Measurements from ENCODE around the gene DTNBP1. TPM values are rescaled to one million over a fixed set of nuclear protein-coding genes. Genes with fewer than 3 reads are reported as not detected.
A peak's percentile ranks its signal among the peaks of the same experiment; 100 is the strongest.

DTNBP1 gene
- total RNA-seq, 1 experiment from 2014 or later = 20.7 TPM

GRCh38 chr6:15665237-15665636 is 2.4 kb upstream of the DTNBP1 start:
- BruUV-seq (replicated peaks) = no TSS peak
- no peaks in the 10 kb centered on the region for H3K36me3 Mint-ChIP-seq (ENCODE audit: insufficient read depth, unreplicated experiment)
- ChIA-PET POLR2A (no interaction called here), CTCF (no interaction called here)
- Histone ChIP-seq H3K36me3 (ENCODE audit: control insufficient read depth, insufficient read depth, low read length) (no peaks in the 10 kb centered on the region), H3K4me3 (ENCODE audit: low read depth, low read length) (no peak overlapping the region), H3K27me3 (replicated peaks; ENCODE audit: control insufficient read depth, insufficient read depth, low read length) (no peaks in the 10 kb centered on the region), H3K4me1 (no peaks in the 10 kb centered on the region), H3K9me3 (no peaks in the 10 kb centered on the region)
- intact Hi-C loops (cut with micrococcal nuclease; ENCODE audit: unreplicated experiment) = no loop called here
- TF ChIP-seq, protein P1, sequence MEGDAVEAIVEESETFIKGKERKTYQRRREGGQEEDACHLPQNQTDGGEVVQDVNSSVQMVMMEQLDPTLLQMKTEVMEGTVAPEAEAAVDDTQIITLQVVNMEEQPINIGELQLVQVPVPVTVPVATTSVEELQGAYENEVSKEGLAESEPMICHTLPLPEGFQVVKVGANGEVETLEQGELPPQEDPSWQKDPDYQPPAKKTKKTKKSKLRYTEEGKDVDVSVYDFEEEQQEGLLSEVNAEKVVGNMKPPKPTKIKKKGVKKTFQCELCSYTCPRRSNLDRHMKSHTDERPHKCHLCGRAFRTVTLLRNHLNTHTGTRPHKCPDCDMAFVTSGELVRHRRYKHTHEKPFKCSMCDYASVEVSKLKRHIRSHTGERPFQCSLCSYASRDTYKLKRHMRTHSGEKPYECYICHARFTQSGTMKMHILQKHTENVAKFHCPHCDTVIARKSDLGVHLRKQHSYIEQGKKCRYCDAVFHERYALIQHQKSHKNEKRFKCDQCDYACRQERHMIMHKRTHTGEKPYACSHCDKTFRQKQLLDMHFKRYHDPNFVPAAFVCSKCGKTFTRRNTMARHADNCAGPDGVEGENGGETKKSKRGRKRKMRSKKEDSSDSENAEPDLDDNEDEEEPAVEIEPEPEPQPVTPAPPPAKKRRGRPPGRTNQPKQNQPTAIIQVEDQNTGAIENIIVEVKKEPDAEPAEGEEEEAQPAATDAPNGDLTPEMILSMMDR (IDR thresholded peaks at IDR 0.05; ENCODE audit: insufficient read depth in 1 of 2, low read depth in 1 of 2, low read length in 1 of 2, severe bottlenecking in 1 of 2, unreplicated experiment in 1 of 2) = no peak
- peaks cover 14% of the 10 kb centered on the region for H3K27me3 Mint-ChIP-seq (ENCODE audit: insufficient read depth, unreplicated experiment)
- H3K9me3 Mint-ChIP-seq (ENCODE audit: unreplicated experiment) = no peaks in the 10 kb centered on the region
- H3K4me1 Mint-ChIP-seq (ENCODE audit: low read depth, unreplicated experiment) = no peaks in the 10 kb centered on the region
- no peak overlapping the region for H3K4me3 Mint-ChIP-seq (ENCODE audit: unreplicated experiment)
- no peak for DNase-seq
- no peak overlapping the region for H3K27ac Mint-ChIP-seq (ENCODE audit: unreplicated experiment)

DNA sequence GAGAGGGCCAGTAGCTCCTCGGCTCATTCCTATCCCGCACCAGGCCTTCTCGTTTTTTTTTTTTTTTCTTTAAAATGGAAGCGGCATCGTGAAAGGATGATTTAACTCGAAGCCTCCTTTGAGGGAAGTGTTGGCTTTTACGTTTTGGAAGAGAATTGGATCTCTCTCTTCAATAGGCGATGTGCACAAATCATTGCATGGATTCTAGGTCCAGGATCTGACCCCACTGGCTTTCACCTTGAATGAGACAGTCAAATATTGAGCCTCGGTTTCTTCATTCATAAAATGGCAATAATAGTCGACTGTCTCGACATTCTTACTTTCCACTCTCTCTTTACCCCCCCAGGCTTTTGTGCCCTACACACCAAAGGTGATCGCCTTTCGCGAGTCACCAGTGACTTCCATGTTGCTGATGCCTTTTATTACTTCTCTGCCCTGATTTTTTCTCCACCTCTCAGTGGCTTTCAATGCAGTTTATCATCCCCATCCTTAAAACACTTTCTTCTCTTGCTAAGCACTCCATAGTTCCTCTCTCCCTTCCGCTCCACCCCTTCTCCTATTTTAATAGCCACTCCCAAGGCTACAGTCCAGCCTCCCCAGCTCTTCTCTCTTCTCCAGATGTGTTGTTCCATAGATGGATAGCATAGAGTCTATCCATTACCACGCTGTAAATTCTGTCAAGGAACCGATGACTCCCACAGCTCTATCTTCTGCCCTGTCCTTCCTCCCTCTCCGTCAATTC is 473 bp upstream of the DTNBP1 start:
- POLR2A ChIA-PET = interaction anchor here (0.6 kb wide), 1 partner anchor 132 kb away, joined by 3 read pairs; no protein-coding TSS in a partner anchor
- no peaks in the 10 kb centered on the region for H3K9me3 ChIP-seq
- Mint-ChIP-seq H3K36me3 (ENCODE audit: insufficient read depth, unreplicated experiment) (no peaks in the 10 kb centered on the region), H3K4me1 (ENCODE audit: low read depth, unreplicated experiment) (no peaks in the 10 kb centered on the region), H3K27ac (ENCODE audit: unreplicated experiment) (no peak overlapping the region), H3K4me3 (ENCODE audit: unreplicated experiment) (peak overlapping the region; percentile 65), H3K27me3 (ENCODE audit: insufficient read depth, unreplicated experiment) (peaks cover 7% of the 10 kb centered on the region), H3K9me3 (ENCODE audit: unreplicated experiment) (no peaks in the 10 kb centered on the region)
- TF ChIP-seq, protein P1 (IDR thresholded peaks at IDR 0.05; ENCODE audit: insufficient read depth in 1 of 2, low read depth in 1 of 2, low read length in 1 of 2, severe bottlenecking in 1 of 2, unreplicated experiment in 1 of 2) = no peak
- H3K27me3 ChIP-seq (replicated peaks; ENCODE audit: control insufficient read depth, insufficient read depth, low read length) = no peaks in the 10 kb centered on the region
- H3K4me1 ChIP-seq = no peaks in the 10 kb centered on the region
- peak overlapping the region; percentile 90 for H3K4me3 ChIP-seq (ENCODE audit: low read depth, low read length)
- intact Hi-C loops (cut with micrococcal nuclease; ENCODE audit: unreplicated experiment) = no loop called here
- CTCF ChIA-PET = interaction anchor here (0.7 kb wide), 1 partner anchor 241 kb away, joined by 4 read pairs; no protein-coding TSS in a partner anchor
- BruUV-seq (replicated peaks) = no TSS peak
- DNase-seq = no peak
- no peaks in the 10 kb centered on the region for H3K36me3 ChIP-seq (ENCODE audit: control insufficient read depth, insufficient read depth, low read length)

DNA sequence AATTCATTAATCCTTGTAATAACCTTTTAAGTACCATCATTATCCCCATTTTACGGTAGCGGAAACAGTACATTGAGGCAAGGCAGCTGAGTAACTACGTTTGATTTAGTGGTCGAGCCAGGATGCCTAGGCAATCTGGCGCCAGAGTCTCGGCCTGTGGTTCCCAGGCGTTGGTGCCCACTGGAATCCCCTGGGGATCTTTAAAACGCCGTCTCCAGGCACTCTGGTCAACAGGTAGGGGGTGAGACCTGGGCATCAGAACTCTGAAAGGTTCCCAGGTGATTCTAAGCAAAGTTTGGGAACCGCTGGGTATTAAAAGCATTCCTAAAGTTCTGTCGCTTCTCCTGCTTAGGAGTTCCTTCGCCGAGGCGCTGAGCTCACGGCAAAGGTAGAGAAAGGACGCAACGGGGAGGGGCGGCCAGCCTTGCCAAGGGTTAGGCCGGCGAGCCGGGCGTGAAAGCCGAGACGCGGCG is 939 bp downstream of the DTNBP1 start:
- DNase-seq = no peak
- intact Hi-C loops (cut with micrococcal nuclease; ENCODE audit: unreplicated experiment) = no loop called here
- Mint-ChIP-seq H3K4me1 (ENCODE audit: low read depth, unreplicated experiment) (no peaks in the 10 kb centered on the region), H3K9me3 (ENCODE audit: unreplicated experiment) (no peaks in the 10 kb centered on the region), H3K36me3 (ENCODE audit: insufficient read depth, unreplicated experiment) (no peaks in the 10 kb centered on the region), H3K4me3 (ENCODE audit: unreplicated experiment) (peak overlapping the region; percentile 65), H3K27ac (ENCODE audit: unreplicated experiment) (no peak overlapping the region), H3K27me3 (ENCODE audit: insufficient read depth, unreplicated experiment) (peaks cover 3% of the 10 kb centered on the region)
- no TSS peak for BruUV-seq (replicated peaks)
- TF ChIP-seq, protein P1 (IDR thresholded peaks at IDR 0.05; ENCODE audit: insufficient read depth in 1 of 2, low read depth in 1 of 2, low read length in 1 of 2, severe bottlenecking in 1 of 2, unreplicated experiment in 1 of 2) = no peak
- Histone ChIP-seq H3K36me3 (ENCODE audit: control insufficient read depth, insufficient read depth, low read length) (no peaks in the 10 kb centered on the region), H3K4me1 (no peaks in the 10 kb centered on the region), H3K4me3 (ENCODE audit: low read depth, low read length) (peak overlapping the region; percentile 90), H3K27me3 (replicated peaks; ENCODE audit: control insufficient read depth, insufficient read depth, low read length) (no peaks in the 10 kb centered on the region), H3K9me3 (no peaks in the 10 kb centered on the region)
- POLR2A ChIA-PET = no interaction called here
- CTCF ChIA-PET = interaction anchor here (0.7 to 0.9 kb wide), 2 partner anchors 10 to 283 kb away, joined by 3 read pairs; no protein-coding TSS in a partner anchor

Data from Caco-2 (cell line).